GM19467 (cell line): ENCODE data around the gene INPP4B.
"Not testable (repeated sequence)": the region's sequence is repeated elsewhere in the genome, so short reads cannot be mapped to it uniquely, and the experiment has no call there.

Experiments
- ATAC-seq: cut with Tn5 transposase; IDR thresholded peaks from one replicate; pipeline ENCODE4 v1.9.1; 2021; ENCODE audit warnings: mild to moderate bottlenecking, moderate library complexity; ENCODE audit not compliant: unreplicated experiment

INPP4B gene

GRCh38 chr4:142420311-142421095, 425.6 kb downstream of the INPP4B start:
- ATAC-seq, result no peak

- ATAC-seq, result no peak
These were observed 426.4 kb downstream of the INPP4B start for GRCh38 chr4:142419712-142420111.

- ATAC-seq, result no peak
These were observed 427.4 kb downstream of the INPP4B start for GRCh38 chr4:142418697-142419096.

- ATAC-seq, result no peak
These were observed 429.3 kb downstream of the INPP4B start for GRCh38 chr4:142416711-142417275.

- no peak for ATAC-seq
These were observed 430.0 kb downstream of the INPP4B start for GRCh38 chr4:142416121-142416520.

- no peak for ATAC-seq
These were observed 431.6 kb downstream of the INPP4B start for GRCh38 chr4:142414366-142414990.

GRCh38 chr4:142413485-142413884, 432.6 kb downstream of the INPP4B start:
- no peak for ATAC-seq

- no peak for ATAC-seq
These were observed 434.1 kb downstream of the INPP4B start for GRCh38 chr4:142411993-142412392.

- no peak for ATAC-seq
These were observed 438.1 kb downstream of the INPP4B start for GRCh38 chr4:142408003-142408441.

GRCh38 chr4:142407596-142407995, 438.5 kb downstream of the INPP4B start:
- ATAC-seq, result no peak

- ATAC-seq, result no peak
These were observed 439.1 kb downstream of the INPP4B start for GRCh38 chr4:142406917-142407501.

GRCh38 chr4:142406499-142406835, 439.6 kb downstream of the INPP4B start:
- ATAC-seq, result no peak

- no peak for ATAC-seq
These were observed 440.2 kb downstream of the INPP4B start for GRCh38 chr4:142405695-142406498.

- no peak for ATAC-seq
These were observed 440.9 kb downstream of the INPP4B start for GRCh38 chr4:142405021-142405694.

- ATAC-seq, result no peak
These were observed 441.9 kb downstream of the INPP4B start for GRCh38 chr4:142404191-142404611.

GRCh38 chr4:142402900-142403299, 443.2 kb downstream of the INPP4B start:
- ATAC-seq, result no peak

GRCh38 chr4:142402156-142402555, 443.9 kb downstream of the INPP4B start:
- ATAC-seq, result no peak

- ATAC-seq, result not testable (repeated sequence)
These were observed 448.6 kb downstream of the INPP4B start for GRCh38 chr4:142397364-142397991.

GRCh38 chr4:142396279-142396678, 449.8 kb downstream of the INPP4B start:
- ATAC-seq, result no peak

GRCh38 chr4:142393127-142393526, 453.0 kb downstream of the INPP4B start:
- ATAC-seq, result no peak
